ENCODE results near the gene THBS3. TPM values are rescaled to one million over a fixed set of nuclear protein-coding genes. Genes with fewer than 3 reads are reported as not detected.

THBS3 gene
- total RNA-seq, 1 experiment from 2014 or later: 36.8 TPM

DNA sequence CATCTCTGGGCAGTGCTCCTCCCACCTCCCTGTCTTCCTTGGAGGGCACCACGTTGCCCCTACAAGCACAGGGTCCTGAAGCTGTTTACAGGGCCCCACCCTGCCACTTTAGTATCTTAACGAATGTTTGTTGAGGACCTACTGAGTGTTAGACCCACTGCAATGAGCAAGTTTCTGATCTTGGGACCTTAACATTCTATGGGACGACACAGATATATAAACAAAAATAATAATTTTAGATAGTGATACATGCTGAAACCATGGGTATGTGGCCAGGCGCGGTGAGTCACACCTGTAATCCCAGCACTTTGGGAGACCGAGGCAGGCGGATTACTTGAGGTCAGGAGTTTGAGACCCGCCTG is 37.4 kb upstream of the THBS3 start:
- no TSS peak for BruUV-seq (replicated peaks)
- intact Hi-C loops (cut with micrococcal nuclease; ENCODE audit: unreplicated experiment): no loop called here

DNA sequence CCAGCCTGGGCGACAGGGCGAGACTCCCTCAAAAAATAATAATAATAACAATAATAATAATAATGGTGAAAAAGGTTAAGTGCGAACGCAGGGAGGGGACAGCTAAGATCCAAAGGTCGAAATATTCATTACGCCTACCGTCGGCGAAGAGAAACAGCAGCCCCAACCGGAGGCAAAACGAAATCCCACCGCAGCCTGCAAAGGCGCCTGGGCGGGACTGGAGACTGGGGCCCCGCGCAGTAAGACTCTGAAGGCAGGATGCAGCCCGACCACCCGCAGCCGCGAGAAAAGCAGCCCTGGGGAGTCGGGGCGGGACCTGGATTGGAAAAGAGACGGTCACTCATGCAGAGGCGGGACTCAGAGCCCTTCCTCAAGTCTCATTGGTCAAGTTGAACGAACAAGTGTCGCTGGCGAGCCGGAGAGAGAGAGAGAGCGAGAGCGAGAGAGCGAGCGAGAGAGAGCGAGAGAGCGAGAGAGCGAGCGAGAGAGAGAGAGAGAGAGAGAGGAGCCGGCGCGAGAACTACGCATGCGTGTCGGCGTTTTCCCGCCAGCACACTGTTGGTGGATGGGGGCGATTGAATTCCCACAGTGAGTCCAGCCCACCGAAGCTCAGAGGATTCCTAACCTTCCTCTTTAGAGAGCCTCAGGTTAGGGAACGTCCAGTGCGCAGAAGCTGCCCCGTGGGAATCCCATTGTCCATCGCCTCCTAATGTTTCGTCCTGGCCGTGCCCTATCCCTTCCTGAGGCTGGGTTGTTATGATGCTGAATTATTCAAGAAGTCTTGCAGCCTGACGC is 36.9 kb upstream of the THBS3 start:
- intact Hi-C loops (cut with micrococcal nuclease; ENCODE audit: unreplicated experiment): no loop called here
- CTCF ChIA-PET: interaction anchor here (1.0 to 1.5 kb wide), 3 partner anchors 20 to 71 kb away, joined by 4 to 5 read pairs (median 4); partner anchors contain the start of gene KRTCAP2
- H3K9me3 Mint-ChIP-seq (ENCODE audit: low read depth, unreplicated experiment): no peaks in the 10 kb centered on the region
- H3K27me3 Mint-ChIP-seq (ENCODE audit: unreplicated experiment): no peaks in the 10 kb centered on the region
- H3K4me3 Mint-ChIP-seq (ENCODE audit: low read depth, unreplicated experiment): peak overlapping the region; percentile 69
- peak overlapping the region; percentile 89 for H3K27ac Mint-ChIP-seq (ENCODE audit: unreplicated experiment)
- peak; percentile 96 for DNase-seq
- BruUV-seq (replicated peaks): no TSS peak
- H3K36me3 Mint-ChIP-seq (ENCODE audit: insufficient read depth, unreplicated experiment): peaks cover 28% of the 10 kb centered on the region
- peaks cover 20% of the 10 kb centered on the region for H3K4me1 Mint-ChIP-seq (ENCODE audit: low read depth, unreplicated experiment)
- TF ChIP-seq, protein P1, sequence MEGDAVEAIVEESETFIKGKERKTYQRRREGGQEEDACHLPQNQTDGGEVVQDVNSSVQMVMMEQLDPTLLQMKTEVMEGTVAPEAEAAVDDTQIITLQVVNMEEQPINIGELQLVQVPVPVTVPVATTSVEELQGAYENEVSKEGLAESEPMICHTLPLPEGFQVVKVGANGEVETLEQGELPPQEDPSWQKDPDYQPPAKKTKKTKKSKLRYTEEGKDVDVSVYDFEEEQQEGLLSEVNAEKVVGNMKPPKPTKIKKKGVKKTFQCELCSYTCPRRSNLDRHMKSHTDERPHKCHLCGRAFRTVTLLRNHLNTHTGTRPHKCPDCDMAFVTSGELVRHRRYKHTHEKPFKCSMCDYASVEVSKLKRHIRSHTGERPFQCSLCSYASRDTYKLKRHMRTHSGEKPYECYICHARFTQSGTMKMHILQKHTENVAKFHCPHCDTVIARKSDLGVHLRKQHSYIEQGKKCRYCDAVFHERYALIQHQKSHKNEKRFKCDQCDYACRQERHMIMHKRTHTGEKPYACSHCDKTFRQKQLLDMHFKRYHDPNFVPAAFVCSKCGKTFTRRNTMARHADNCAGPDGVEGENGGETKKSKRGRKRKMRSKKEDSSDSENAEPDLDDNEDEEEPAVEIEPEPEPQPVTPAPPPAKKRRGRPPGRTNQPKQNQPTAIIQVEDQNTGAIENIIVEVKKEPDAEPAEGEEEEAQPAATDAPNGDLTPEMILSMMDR (IDR thresholded peaks at IDR 0.05; ENCODE audit: unreplicated experiment): no peak

More for the DNA sequence above, 37.4 kb upstream of the THBS3 start:
- TF ChIP-seq, protein P1 (IDR thresholded peaks at IDR 0.05; ENCODE audit: unreplicated experiment): no peak
- no peaks in the 10 kb centered on the region for H3K27me3 Mint-ChIP-seq (ENCODE audit: unreplicated experiment)
- no peak overlapping the region for H3K27ac Mint-ChIP-seq (ENCODE audit: unreplicated experiment)
- peak overlapping the region; percentile 69 for H3K4me3 Mint-ChIP-seq (ENCODE audit: low read depth, unreplicated experiment)
- CTCF ChIA-PET: interaction anchor here (1.3 kb wide), 1 partner anchor 72 kb away, joined by 4 read pairs; the partner anchor contains the start of gene KRTCAP2
- no peak for DNase-seq
- H3K36me3 Mint-ChIP-seq (ENCODE audit: insufficient read depth, unreplicated experiment): peaks cover 25% of the 10 kb centered on the region
- no peaks in the 10 kb centered on the region for H3K9me3 Mint-ChIP-seq (ENCODE audit: low read depth, unreplicated experiment)
- peaks cover 20% of the 10 kb centered on the region for H3K4me1 Mint-ChIP-seq (ENCODE audit: low read depth, unreplicated experiment)

DNA sequence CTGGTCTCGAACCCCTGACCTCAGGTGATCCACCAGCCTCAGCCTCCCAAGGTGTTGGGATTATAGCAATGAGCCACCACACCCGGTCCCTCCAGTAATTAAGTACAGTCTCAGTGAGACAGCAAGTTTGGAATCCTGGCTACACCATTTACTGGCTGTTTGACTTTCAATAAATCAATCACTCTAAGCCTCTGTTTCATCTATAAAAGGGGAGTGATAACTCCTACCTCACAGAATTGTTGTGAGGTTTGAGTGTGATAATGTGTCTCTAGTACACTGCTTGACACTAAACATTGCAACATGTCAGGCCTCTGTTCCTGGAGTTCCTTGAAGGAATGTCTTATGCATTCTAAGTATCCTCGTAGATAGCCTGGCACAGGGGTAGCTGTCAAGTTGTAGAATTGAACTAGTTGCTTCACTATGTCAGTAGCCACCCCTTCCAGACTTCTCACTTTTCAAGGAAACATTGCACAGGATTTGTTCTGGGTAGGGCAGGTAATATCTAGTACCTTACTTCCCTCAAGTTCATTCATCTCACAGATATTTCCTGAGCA is 35.2 kb upstream of the THBS3 start:
- intact Hi-C loops (cut with micrococcal nuclease; ENCODE audit: unreplicated experiment): no loop called here
- no peak for DNase-seq
- Mint-ChIP-seq H3K27ac (ENCODE audit: unreplicated experiment) (no peak overlapping the region), H3K4me1 (ENCODE audit: low read depth, unreplicated experiment) (peaks cover 20% of the 10 kb centered on the region), H3K9me3 (ENCODE audit: low read depth, unreplicated experiment) (no peaks in the 10 kb centered on the region), H3K27me3 (ENCODE audit: unreplicated experiment) (no peaks in the 10 kb centered on the region), H3K36me3 (ENCODE audit: insufficient read depth, unreplicated experiment) (peaks cover 39% of the 10 kb centered on the region), H3K4me3 (ENCODE audit: low read depth, unreplicated experiment) (peak overlapping the region; percentile 69)
- CTCF ChIA-PET: interaction anchor here (1.5 kb wide), 1 partner anchor 36 kb away, joined by 4 read pairs; no protein-coding TSS in a partner anchor
- TF ChIP-seq, protein P1 (IDR thresholded peaks at IDR 0.05; ENCODE audit: unreplicated experiment): no peak
- no TSS peak for BruUV-seq (replicated peaks)

DNA sequence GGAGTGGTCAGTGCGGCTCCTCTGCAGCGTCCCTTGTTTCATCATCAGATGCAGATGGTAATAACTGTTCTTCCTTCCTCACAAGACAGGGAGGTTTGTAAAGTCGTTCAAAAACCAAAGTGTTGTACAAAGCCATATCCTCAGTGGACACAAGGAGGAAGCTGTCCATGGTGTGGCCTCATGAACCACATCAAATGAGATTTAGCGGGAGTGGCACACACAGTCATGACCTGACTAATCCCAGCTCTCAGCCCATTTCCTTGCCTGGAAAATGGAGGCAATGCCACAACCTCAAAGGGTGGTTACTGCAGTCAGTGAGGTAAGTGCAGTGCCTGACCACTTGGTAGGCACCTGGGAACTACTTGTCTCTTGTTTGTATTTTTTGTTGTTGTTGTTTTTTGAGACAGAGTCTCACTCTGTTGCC is 34.2 kb upstream of the THBS3 start:
- intact Hi-C loops (cut with micrococcal nuclease; ENCODE audit: unreplicated experiment): no loop called here
- no peaks in the 10 kb centered on the region for H3K27me3 Mint-ChIP-seq (ENCODE audit: unreplicated experiment)
- TF ChIP-seq, protein P1 (IDR thresholded peaks at IDR 0.05; ENCODE audit: unreplicated experiment): no peak
- no peak overlapping the region for H3K4me3 Mint-ChIP-seq (ENCODE audit: low read depth, unreplicated experiment)
- H3K27ac Mint-ChIP-seq (ENCODE audit: unreplicated experiment): peak overlapping the region; percentile 66
- H3K36me3 Mint-ChIP-seq (ENCODE audit: insufficient read depth, unreplicated experiment): peaks cover 39% of the 10 kb centered on the region
- BruUV-seq (replicated peaks): no TSS peak
- CTCF ChIA-PET: interaction anchor here (2.4 kb wide), 1 partner anchor 9 kb away, joined by 10 read pairs; no protein-coding TSS in a partner anchor
- H3K9me3 Mint-ChIP-seq (ENCODE audit: low read depth, unreplicated experiment): no peaks in the 10 kb centered on the region
- peaks cover 20% of the 10 kb centered on the region for H3K4me1 Mint-ChIP-seq (ENCODE audit: low read depth, unreplicated experiment)
- no peak for DNase-seq
